Fibroblast of lung (primary cell): Measurements from ENCODE around the gene IGSF21. TPM values are rescaled to one million over a fixed set of nuclear protein-coding genes. Genes with fewer than 3 reads are reported as not detected.

Experiments
- DNase-seq, 2 donors: peaks; one replicate each; pipeline versions ENCODE4 v3.0.0 to v3.0.0-alpha.2; 2010; ENCODE audit warnings: low read depth in 2 of 2
- H2AFZ ChIP-seq: 2 replicates; pipeline ENCODE4 v1.5.1; 2012; ENCODE audit warnings: low read length, control low read depth, inconsistent platforms
- H3K27ac ChIP-seq: 2 replicates; pipeline ENCODE4 v1.5.1; 2011; ENCODE audit warnings: low read length, control low read depth; ENCODE audit not compliant: insufficient read depth
- H3K27me3 ChIP-seq: 2 replicates; pipeline ENCODE4 v1.5.1; 2011; ENCODE audit warnings: mild to moderate bottlenecking, low read length; ENCODE audit not compliant: control insufficient read depth, insufficient read depth
- H3K36me3 ChIP-seq: 2 replicates; pipeline ENCODE4 v1.5.1; 2011; ENCODE audit warnings: low read length; ENCODE audit not compliant: control insufficient read depth, insufficient read depth
- H3K4me1 ChIP-seq: 2 replicates; pipeline ENCODE4 v1.5.1; 2011; ENCODE audit warnings: low read length; ENCODE audit not compliant: control insufficient read depth, insufficient read depth; ENCODE audit errors: extremely low read depth
- H3K4me2 ChIP-seq: 2 replicates; pipeline ENCODE4 v1.5.1; 2011; ENCODE audit warnings: low read length, control low read depth; ENCODE audit not compliant: insufficient read depth; ENCODE audit errors: extremely low read depth
- H3K4me3 ChIP-seq, 4 experiments: fragments of 200-600 bp in 1 of 4; sonication (generic) in 1 of 4; replicated peaks in 1 of 4; 2 replicates each; pipeline ENCODE4 v1.5.1; 2011 to 2016; ENCODE audit warnings: low read length in 4 of 4, low read depth in 3 of 4, mild to moderate bottlenecking in 3 of 4, control low read depth in 2 of 4, inconsistent platforms in 1 of 4, mixed read lengths in 1 of 4; ENCODE audit not compliant: insufficient read depth in 1 of 4; ENCODE audit errors: control extremely low read depth in 1 of 4
- H3K79me2 ChIP-seq: 2 replicates; pipeline ENCODE4 v1.5.1; 2012; ENCODE audit warnings: mild to moderate bottlenecking, low read length, inconsistent platforms; ENCODE audit not compliant: control insufficient read depth, insufficient read depth
- H3K9ac ChIP-seq: 2 replicates; pipeline ENCODE4 v1.5.1; 2011; ENCODE audit warnings: mild to moderate bottlenecking, low read length, control low read depth; ENCODE audit not compliant: insufficient read depth
- H3K9me3 ChIP-seq: 2 replicates; pipeline ENCODE4 v1.5.1; 2012; ENCODE audit warnings: low read depth, low read length; ENCODE audit not compliant: control insufficient read depth, insufficient read depth
- H4K20me1 ChIP-seq: 2 replicates; pipeline ENCODE4 v1.5.1; 2011; ENCODE audit warnings: low read length; ENCODE audit not compliant: control insufficient read depth, insufficient read depth; ENCODE audit errors: extremely low read depth
- EZH2 ChIP-seq: IDR thresholded peaks from 2 replicates; pipeline ENCODE4 v1.5.1; 2012; ENCODE audit warnings: low read length, control low read depth, mild to moderate bottlenecking; ENCODE audit errors: missing control alignments
- polyA plus RNA-seq, 2 donors: library from polyadenylated mRNA; depleted of rRNA in 1 of 2; stranded (reverse) in 1 of 2; unstranded in 1 of 2; fragments of >200 nt; gene quantifications; 2 replicates each; pipeline ENCODE4 v1.2.1, GENCODE V29; 2011 to 2012; ENCODE audit warnings: missing spikeins in 1 of 2
- total RNA-seq: library from RNA; depleted of rRNA; stranded (reverse); fragments of >200 nt; gene quantifications from 2 replicates; pipeline ENCODE4 v1.2.1, GENCODE V29; 2014
- TF ChIP-seq, protein P1 (sequence below), 2 donors: IDR thresholded peaks in 1 of 2; conservative IDR thresholded peaks in 1 of 2; 1 replicate in 1 of 2; 2 replicates in 1 of 2; pipeline ENCODE4 v1.5.1; 2011 to 2012; ENCODE audit warnings: low read length in 2 of 2, control low read depth in 1 of 2, inconsistent platforms in 1 of 2, low read depth in 1 of 2, mild to moderate bottlenecking in 1 of 2

IGSF21 gene
- total and polyA plus RNA-seq, 2 donors (not counting 1 experiment from before 2014, with no cell fraction given), result not detected

DNA sequence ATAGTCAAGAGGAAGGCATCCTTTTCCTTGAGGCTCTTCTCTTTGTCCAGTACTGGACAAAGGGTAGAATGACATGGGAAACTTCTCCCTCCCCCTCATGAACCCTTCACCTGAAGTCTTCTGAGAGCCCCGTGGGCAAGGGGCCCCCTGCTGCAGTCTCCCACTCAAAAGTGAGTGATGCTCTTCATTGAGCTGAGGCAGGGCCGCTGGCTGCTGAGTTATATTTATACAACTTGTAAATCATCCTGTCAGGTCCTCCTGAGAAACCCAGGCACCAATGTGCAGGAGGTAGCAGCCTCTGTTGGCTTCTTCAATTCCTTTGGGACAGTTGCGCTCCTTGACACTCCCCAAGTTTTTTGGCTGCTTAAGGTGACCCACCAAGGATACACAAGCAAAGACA is 150.2 kb downstream of the IGSF21 start:
- Histone ChIP-seq H2AFZ (no peak overlapping the region), H3K4me3 (no peak overlapping the region), H3K4me1 (no peaks in the 10 kb centered on the region), H3K9me3 (no peaks in the 10 kb centered on the region), H3K79me2 (no peaks in the 10 kb centered on the region), H3K27ac (no peak overlapping the region), H3K36me3 (no peaks in the 10 kb centered on the region), H3K9ac (no peak overlapping the region), H3K27me3 (no peaks in the 10 kb centered on the region), H4K20me1 (no peaks in the 10 kb centered on the region), H3K4me2 (no peak overlapping the region)
- DNase-seq, result no peak
- TF ChIP-seq, protein P1, sequence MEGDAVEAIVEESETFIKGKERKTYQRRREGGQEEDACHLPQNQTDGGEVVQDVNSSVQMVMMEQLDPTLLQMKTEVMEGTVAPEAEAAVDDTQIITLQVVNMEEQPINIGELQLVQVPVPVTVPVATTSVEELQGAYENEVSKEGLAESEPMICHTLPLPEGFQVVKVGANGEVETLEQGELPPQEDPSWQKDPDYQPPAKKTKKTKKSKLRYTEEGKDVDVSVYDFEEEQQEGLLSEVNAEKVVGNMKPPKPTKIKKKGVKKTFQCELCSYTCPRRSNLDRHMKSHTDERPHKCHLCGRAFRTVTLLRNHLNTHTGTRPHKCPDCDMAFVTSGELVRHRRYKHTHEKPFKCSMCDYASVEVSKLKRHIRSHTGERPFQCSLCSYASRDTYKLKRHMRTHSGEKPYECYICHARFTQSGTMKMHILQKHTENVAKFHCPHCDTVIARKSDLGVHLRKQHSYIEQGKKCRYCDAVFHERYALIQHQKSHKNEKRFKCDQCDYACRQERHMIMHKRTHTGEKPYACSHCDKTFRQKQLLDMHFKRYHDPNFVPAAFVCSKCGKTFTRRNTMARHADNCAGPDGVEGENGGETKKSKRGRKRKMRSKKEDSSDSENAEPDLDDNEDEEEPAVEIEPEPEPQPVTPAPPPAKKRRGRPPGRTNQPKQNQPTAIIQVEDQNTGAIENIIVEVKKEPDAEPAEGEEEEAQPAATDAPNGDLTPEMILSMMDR (conservative IDR thresholded peaks at IDR 0.05 in 1 of 2, IDR thresholded peaks at IDR 0.05 in 1 of 2; ENCODE audit: low read depth in 1 of 2, low read length in 2 of 2), result no peak
- TF ChIP-seq EZH2, result no peak

DNA sequence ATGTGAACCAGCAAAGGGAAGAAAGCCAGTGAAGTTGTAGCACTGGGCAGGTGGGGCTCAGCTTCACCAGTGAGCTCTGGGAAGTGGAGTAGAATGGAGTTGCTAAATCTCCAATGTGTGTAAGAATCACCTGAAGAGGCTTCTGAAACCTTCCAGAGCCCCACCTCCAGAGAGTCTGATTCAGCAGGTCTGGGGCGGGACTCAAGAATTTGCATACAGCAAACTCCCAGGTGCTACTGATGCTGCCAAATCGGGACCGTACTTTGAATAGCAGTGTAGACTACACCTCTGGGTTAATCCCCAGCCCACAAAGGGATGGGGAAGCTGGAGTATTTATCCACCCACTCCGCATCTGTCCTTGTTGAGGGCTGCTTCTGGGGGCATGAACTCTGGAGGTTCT is 154.3 kb downstream of the IGSF21 start:
- H3K79me2 ChIP-seq, result no peaks in the 10 kb centered on the region
- H3K9ac ChIP-seq, result no peak overlapping the region
- no peaks in the 10 kb centered on the region for H3K36me3 ChIP-seq
- no peaks in the 10 kb centered on the region for H3K27me3 ChIP-seq
- no peak for DNase-seq
- no peak overlapping the region for H2AFZ ChIP-seq
- TF ChIP-seq EZH2, result no peak
- TF ChIP-seq, protein P1 (conservative IDR thresholded peaks at IDR 0.05 in 1 of 2, IDR thresholded peaks at IDR 0.05 in 1 of 2; ENCODE audit: low read depth in 1 of 2, low read length in 2 of 2), result no peak
- no peak overlapping the region for H3K4me3 ChIP-seq
- no peak overlapping the region for H3K27ac ChIP-seq
- H3K4me1 ChIP-seq, result no peaks in the 10 kb centered on the region
- no peaks in the 10 kb centered on the region for H3K9me3 ChIP-seq
- H4K20me1 ChIP-seq, result no peaks in the 10 kb centered on the region
- no peak overlapping the region for H3K4me2 ChIP-seq

DNA sequence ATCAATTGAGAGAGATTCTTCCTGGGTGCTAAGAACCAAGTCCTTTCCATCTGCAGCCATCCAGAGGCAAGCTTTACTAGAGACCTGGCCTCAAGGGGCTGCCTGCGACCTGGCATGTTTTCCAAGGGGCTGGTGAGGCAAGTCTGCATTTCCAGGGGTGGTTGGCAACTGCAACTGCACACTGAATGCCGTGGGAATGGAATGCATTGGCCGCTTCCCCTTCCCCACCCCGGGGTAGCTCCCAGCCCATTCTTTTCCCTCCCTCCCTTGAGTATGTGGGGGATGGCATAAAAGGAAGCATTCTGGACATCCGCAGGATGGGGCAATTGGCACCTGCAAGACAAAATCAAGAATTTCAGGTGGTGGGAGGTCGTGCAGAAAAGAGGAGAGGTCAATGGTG is 155.1 kb downstream of the IGSF21 start:
- TF ChIP-seq, protein P1 (conservative IDR thresholded peaks at IDR 0.05 in 1 of 2, IDR thresholded peaks at IDR 0.05 in 1 of 2; ENCODE audit: low read depth in 1 of 2, low read length in 2 of 2), result no peak
- TF ChIP-seq EZH2, result no peak
- Histone ChIP-seq H3K4me3 (no peak overlapping the region), H3K4me2 (no peak overlapping the region), H4K20me1 (no peaks in the 10 kb centered on the region), H3K9me3 (no peaks in the 10 kb centered on the region), H2AFZ (no peak overlapping the region), H3K79me2 (no peaks in the 10 kb centered on the region), H3K9ac (no peak overlapping the region), H3K36me3 (no peaks in the 10 kb centered on the region), H3K27ac (no peak overlapping the region), H3K27me3 (no peaks in the 10 kb centered on the region), H3K4me1 (no peaks in the 10 kb centered on the region)
- no peak for DNase-seq
